ENCODE results near the gene CIAO3.

The CIAO3 gene

GRCh38 chr16:687499-687898 lies 53.3 kb downstream of the CIAO3 start:
- DNase-seq: no peak

- DNase-seq: no peak
Measured at GRCh38 chr16:686459-687260, 54.1 kb downstream of the CIAO3 start.

GRCh38 chr16:685967-686366 lies 54.8 kb downstream of the CIAO3 start:
- no peak for DNase-seq

DNA sequence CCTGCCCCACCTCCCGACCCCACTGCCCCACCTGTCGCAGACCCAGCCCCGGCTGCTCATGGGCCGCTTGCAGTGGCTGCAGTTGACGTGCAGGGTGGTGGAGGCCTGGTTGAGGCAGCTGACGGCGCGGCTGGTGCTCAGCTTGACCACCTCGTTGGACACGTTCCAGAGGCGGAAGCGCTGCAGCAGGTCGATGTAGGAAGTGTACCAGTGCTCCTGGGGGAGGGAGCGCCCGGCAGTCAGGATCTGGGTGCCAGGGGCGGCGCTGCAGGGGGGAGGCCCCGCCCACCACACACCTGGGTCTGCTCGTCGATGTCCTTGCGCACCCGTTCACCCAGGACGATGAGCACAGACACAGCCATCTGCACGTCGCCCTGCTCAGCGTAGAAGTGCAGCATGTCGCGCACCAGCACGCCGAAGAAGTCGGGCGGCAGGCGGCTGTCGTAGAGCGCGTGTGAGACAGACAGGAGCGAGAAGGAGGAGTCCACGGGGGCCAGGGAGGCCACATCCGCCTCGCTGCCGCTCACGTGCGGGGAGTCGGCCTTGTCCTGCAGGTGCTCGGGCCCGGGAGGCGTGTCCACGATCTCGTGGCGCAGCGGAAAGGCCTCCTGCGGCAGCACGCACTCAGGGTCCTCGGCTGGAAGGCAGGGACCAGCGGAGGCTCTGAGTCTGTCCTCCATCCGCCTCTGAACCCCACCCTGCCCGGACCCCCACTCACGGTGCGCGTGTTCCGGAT lies 55.7 kb downstream of the CIAO3 start:
- DNase-seq: no peak

DNA sequence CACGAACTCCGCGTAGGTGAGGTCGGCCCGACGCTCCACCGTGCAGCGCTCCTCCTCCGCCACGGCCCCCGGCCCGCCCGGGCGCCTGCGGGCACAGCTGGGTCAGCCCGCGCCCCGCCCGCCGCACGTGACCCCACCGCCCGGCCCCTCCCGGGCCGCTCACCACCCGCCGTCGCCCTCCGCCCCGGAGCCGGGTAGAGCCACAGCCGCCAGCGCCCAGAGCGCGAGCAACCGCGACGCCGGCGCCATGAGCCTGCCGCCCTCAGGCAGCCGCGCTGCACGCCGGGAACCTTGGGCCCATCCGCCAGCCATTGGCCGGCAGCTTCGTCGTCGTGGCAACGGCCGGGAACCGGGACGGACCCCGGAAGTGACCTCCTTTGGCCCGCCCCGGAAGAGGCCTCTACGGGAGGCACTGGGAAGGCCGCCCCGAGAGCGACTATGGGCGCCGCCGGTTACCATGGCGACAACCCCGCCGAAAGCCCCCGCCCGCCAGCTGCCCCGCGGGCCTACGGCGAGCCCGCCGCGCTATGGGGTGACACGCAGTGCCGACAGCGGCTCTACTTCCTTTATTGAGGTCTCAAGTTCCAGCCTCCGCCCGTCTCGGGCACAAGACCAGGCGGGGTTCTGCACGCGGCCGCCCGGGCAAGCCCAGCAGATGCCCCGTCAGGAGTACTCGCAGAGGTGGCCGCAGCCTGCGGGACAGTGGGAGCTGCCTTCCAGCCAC lies 56.6 kb downstream of the CIAO3 start, which contains the start of gene JMJD8:
Gene JMJD8 (minus strand): TSS at position 264 of the 724 bp plus-strand sequence. CDS start 15 bp downstream, at position 249.
- DNase-seq: peak; percentile 98

DNA sequence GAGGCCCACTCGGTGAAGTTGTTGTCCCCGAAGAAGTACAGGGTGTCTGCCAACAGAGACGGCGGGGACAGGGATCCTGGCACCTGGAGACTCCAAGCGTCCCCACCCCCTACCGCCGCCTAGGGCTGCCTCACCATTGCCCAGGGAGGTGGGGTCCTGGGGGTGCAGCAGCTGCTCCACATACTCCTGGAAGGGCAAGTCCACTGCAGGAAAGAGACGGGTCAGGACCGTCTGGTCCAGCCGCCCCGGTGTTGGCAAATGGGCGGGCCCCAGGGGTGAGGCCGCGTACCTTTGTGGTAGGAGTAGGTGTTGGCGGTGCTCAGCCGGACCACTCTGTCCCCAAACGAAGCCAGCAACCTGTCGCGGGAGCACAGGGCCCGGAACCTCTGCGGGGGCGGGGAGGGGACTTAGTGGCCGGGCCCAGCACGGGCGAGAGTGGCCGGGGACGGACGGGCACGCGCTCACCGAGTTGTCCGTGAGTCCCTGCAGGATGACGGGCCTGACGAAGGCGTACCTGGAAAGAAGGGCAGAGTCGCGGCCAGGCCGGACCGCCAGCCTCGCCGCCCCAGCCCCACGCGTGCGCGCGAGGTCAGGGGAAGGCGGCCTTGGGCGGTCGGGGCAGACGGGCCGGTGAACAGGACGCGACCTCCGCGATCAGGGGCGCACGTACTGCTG lies 57.3 kb downstream of the CIAO3 start:
- DNase-seq: no peak

DNA sequence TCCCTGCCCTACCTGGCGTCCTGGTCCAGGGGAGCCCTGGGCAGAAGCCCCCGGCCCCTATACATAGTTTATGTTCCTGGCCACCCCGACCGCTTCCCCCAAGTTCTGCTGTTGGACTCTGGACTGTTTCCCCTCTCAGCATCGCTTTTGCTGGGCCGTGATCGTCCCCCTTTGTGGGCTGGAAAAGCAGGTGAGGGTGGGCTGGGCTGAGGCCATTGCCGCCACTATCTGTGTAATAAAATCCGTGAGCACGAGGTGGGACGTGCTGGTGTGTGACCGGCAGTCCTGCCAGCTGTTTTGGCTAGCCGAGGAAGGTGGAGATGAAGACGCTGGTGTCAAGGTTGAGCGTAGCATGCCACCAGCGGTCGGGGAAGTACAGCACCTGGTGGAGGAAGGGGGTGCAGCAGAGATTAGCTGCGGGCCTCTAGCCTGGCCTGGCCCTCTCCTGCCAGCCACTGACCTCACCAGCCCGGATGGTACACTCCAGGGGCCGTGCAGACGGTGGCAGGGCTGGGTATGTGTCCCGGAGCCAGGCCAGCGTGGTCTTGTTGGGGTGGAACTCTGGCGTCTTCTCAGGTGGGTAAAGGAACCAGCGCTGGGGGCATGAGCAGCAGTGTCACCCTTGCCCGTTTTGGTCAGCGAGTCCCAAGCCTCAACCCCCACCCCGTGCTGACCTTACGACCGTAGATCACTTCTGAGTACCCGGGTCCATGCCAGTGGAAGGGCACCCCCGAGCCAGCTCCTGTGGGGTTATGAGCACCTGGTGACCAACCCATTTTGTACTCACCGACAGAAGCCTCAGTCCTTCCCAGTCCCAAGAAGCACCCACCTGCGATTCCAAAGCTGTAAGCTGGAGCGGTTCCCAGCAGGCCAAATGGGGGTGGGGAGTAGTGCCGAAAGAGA lies 58.1 kb downstream of the CIAO3 start:
- no peak for DNase-seq

GRCh38 chr16:681746-682427 lies 58.9 kb downstream of the CIAO3 start:
- DNase-seq: no peak

- DNase-seq: no peak
Measured at GRCh38 chr16:680967-681745, 59.6 kb downstream of the CIAO3 start.

DNA sequence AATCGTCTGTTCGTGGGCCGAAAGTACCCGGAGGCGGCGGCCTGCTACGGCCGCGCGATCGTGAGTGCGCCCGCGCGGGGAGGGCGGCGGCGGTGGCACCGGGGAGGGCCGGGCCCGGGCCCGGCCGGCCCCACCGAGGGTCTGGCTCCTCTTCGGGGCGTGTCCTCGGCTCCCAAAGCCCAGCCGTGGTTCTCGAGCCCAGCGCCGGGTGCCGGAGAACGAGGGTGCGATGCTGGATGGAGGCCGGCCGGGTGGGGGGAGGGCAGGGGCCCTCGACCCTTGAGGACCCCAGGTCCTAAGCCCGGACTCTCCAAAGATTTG lies 60.2 kb downstream of the CIAO3 start:
- DNase-seq: no peak

- DNase-seq: peak; percentile 88
Measured at GRCh38 chr16:679814-680624, 60.8 kb downstream of the CIAO3 start, which contains the start of gene STUB1. Gene STUB1, plus strand, starts transcription at chr16:680410. Its CDS starts 116 bp downstream, at chr16:680526.
